ENCODE results near the gene MPEG1.

Gene MPEG1

DNA sequence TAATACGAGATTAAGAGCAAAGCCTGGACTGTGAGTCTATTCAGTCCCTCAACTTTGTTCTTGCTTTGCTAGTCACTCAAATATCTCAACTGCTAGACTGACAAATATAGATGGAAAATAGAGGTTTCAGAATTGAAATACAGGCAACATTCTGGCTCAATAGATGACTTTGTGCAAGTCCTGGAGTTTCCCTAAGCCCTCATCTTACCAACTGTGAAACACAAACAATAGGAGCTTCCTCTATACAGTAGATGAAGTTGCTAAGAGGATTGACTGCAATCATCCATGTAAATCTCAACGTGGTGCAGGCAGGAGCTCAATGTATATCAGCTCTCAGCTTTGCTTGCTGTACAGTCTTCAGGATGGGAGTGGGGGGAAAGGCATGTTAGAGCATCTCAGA lies 6.2 kb upstream of the MPEG1 start:
- no peak for DNase-seq (ENCODE audit: low read depth)
- H3K4me3 ChIP-seq (ENCODE audit: low read depth, low read length), result no peak overlapping the region
- TF ChIP-seq, protein P1, sequence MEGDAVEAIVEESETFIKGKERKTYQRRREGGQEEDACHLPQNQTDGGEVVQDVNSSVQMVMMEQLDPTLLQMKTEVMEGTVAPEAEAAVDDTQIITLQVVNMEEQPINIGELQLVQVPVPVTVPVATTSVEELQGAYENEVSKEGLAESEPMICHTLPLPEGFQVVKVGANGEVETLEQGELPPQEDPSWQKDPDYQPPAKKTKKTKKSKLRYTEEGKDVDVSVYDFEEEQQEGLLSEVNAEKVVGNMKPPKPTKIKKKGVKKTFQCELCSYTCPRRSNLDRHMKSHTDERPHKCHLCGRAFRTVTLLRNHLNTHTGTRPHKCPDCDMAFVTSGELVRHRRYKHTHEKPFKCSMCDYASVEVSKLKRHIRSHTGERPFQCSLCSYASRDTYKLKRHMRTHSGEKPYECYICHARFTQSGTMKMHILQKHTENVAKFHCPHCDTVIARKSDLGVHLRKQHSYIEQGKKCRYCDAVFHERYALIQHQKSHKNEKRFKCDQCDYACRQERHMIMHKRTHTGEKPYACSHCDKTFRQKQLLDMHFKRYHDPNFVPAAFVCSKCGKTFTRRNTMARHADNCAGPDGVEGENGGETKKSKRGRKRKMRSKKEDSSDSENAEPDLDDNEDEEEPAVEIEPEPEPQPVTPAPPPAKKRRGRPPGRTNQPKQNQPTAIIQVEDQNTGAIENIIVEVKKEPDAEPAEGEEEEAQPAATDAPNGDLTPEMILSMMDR (conservative IDR thresholded peaks at IDR 0.05; ENCODE audit: low read depth, low read length), result no peak

DNA sequence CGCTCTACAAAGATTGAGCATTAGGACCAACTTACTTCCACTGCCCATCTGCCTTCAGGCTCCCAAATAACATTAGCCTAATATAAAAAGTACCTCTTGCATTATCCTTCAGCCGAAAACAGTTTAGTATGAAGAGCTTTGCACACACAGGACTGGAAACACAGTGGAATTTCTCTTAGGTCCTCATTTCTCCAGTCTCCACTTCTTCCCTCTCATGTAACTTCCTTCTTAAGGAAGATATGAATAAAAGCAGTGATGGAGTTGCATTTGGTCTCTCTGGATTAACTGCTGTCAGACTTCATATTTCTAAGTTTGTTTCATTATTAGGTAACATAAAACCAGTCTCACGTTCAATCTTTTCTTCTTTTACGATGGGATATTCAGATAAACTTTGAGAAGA lies 5.6 kb upstream of the MPEG1 start:
- TF ChIP-seq, protein P1 (conservative IDR thresholded peaks at IDR 0.05; ENCODE audit: low read depth, low read length), result no peak
- no peak for DNase-seq (ENCODE audit: low read depth)
- H3K4me3 ChIP-seq (ENCODE audit: low read depth, low read length), result no peak overlapping the region

DNA sequence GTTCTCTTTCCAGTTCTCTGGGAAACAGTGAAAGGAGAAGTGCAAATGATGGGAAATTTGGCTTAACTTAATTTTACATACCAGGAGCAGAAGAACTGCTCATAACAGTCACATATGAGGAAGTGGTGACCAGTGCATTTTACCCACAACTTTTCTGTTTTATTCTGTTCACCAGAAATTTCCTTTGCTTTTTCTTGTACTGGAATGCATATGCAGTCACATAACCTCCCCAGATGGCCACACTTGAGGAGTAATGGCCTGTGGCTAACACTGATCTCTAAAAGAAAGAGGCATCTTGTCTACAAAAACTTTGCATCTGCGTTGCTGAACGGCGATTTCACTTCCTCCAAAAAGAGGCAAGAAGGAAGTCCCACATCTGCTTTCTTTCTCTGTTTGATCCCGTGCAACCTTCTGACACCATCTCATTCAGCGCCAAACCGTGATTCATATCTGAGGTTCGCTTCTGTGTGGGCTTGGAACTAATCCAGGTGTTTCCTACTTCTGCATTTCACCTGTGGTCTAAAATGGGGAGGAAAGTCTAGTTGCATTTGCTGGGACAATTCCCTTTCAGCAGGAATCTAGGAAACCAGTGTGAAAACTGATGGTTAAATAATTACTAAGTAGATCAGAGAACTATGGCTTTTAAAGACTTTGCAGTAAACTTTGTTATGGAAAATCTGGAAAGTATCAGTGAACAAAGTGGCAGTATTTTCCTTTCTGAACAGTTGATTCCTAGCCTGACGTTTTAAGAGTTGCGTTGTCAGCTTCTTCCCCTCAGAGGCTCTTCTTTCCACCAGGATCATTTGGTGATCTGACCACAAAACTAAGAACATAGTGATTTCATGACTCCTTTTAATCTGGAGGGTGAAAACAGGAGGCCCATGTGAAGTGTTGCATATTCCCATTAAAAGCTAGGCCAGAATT lies 4.2 kb upstream of the MPEG1 start:
- H3K4me3 ChIP-seq (ENCODE audit: low read depth, low read length), result no peak overlapping the region
- DNase-seq (ENCODE audit: low read depth), result peak; percentile 28
- TF ChIP-seq, protein P1 (conservative IDR thresholded peaks at IDR 0.05; ENCODE audit: low read depth, low read length), result no peak

DNA sequence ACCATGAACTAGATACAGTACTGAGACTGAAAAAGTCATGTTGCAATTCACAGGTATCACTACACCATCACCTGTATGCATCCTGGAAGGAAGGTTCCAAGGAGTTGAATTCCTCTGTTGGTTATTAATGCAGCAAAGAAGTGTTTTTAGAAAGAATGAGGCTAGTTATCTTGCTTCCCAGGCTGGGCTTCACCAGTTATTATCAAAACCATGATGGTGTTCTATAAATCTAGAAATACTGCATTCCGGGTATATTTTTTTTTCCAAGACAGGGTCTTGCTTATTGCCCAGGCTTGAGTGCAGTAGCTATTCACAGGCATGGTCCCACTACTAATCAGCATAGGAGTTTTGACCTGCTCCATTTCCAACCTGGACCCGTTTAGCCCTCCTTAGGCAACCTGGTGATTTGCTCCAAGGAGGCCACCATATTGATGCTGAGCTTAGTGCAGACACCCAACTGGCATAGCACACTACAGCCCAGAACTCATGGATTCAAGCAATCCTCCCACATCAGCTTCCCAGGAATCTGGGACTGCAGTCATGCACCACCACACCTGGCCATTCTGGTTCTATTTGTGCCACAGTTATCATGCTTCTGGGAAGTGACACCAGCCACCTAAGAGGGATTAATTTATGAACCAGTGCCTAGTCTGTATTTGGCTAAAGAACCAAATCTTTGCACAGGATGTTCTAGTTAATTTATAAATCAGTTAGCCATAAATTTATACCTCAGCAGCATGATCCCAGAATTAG lies 1.6 kb upstream of the MPEG1 start:
- H3K4me3 ChIP-seq (ENCODE audit: low read depth, low read length), result no peak overlapping the region
- TF ChIP-seq, protein P1 (conservative IDR thresholded peaks at IDR 0.05; ENCODE audit: low read depth, low read length), result no peak
- no peak for DNase-seq (ENCODE audit: low read depth)

DNA sequence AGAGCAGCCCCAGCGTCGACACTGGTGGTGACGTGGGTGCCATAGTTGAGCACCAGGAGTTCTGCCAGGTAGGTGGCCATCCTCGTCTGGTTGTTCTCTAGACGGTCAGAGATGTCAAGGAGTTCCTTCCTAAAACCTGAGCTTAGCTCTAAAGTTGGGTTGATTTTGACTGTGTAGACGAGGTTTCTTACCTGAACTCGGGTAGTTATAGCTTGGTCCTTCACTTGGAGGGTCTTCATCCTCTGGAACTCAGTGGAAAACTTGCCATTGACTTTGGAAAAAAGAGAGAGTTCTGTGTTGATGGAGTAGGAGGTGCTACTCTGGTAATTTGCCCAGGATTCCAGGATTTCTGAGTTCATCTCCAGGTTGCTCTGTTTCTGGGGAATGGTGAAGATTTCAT lies 505 bp downstream of the MPEG1 start:
- H3K4me3 ChIP-seq (ENCODE audit: low read depth, low read length), result no peak overlapping the region
- no peak for DNase-seq (ENCODE audit: low read depth)
- TF ChIP-seq, protein P1 (conservative IDR thresholded peaks at IDR 0.05; ENCODE audit: low read depth, low read length), result no peak

DNA sequence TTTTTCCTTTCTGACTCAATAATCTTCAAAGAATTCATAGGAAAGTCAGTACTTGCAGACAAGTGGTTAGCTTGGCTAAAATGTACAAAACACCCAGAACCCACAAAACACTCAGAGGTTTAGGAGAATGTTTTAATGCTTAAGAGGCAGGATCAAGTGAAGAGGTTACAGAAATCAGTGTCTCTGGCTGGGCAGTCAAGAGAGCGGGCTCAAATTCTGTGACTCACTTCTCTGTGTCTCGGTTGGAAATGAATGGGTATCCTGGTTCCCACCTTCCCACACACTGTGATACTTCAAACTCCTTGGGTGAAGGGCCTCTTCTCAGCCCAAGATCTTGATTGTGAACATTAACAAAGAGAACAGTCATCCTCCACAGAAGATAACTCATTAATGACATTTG lies 3.8 kb downstream of the MPEG1 start:
- TF ChIP-seq, protein P1 (conservative IDR thresholded peaks at IDR 0.05; ENCODE audit: low read depth, low read length), result no peak
- H3K4me3 ChIP-seq (ENCODE audit: low read depth, low read length), result no peak overlapping the region
- DNase-seq (ENCODE audit: low read depth), result peak; percentile 59
